T47D (cell line): ENCODE measurements around the gene SMARCB1.

ENCODE experiments used
- DNase-seq, 2 experiments: peaks; one replicate each; pipeline versions ENCODE4 v3.0.0 to v3.0.0-alpha.2; 2011 to 2012; ENCODE audit warnings: low read depth in 1 of 2, low spot score in 1 of 2
- JUND ChIP-seq: IDR thresholded peaks from 2 replicates; pipeline ENCODE4 v1.6.1; 2012; ENCODE audit warnings: low read depth
- in situ Hi-C: cut with HindIII; loops from 2 replicates; pipeline ENCODE4 v1.10.0; 2016; ENCODE audit warnings: low sequenced_read_pairs, low pct_unique_long_range_greater_than_20kb

The SMARCB1 gene

DNA sequence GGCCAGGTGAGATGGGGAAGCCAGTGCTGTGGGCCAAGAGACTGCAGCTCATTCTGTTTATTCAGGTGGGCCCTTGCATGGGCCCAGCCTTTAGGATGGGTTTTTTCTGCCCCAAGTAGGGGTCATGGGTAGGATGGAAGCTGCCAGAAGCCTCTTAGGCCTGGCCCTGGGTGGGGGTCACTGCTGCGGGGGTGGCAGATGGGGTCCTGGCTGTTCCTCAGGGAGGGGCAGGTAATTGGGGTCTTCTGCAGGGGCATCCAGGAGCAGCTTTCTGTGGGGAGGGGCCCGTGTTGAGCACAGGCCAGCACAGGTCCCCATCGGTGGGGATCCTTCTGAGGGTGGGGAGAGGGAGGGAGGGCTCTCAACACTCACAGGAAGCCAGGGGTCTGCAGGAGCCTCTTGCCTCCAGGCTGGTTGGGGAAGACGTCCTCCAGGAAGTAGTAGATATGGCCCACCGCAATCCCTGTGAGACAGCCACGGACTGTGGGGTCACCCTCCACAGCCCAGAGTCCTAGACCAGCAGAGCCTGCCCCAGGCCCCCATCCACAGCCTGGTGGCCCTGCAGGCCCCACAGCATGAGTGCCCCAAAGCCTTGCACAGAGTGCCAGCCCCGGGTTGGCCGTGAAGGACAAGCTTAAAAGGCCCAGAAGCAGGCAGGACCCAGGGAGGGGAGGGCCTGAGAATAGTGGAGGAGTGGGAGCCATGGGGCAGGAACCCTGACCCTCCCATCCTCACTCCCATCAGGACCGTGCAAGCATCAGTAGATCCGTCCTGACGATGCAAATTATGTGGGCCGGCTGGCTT is 50.1 kb downstream of the SMARCB1 start:
- no peak for DNase-seq
- in situ Hi-C loops, result no loop called here
- TF ChIP-seq JUND, result no peak

DNA sequence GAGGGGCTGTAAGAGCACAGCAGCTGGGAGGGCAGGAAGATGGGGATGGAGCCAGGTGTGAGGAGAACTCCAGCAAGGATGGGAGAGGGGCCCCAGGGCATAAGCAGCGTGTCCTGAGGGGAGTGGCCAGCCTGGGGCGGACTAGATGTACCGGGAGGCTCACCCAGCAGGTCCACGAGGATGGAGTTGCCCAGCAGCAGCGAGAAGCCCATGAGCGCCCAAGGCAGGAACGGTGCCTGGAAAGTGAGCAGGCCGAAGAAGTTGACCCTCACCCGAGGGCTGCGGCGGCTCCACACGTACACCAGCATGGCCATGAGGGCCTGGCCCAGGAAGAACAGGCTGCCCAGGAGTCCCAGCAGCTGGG is 50.7 kb downstream of the SMARCB1 start:
- in situ Hi-C loops, result no loop called here
- TF ChIP-seq JUND, result no peak
- no peak for DNase-seq

DNA sequence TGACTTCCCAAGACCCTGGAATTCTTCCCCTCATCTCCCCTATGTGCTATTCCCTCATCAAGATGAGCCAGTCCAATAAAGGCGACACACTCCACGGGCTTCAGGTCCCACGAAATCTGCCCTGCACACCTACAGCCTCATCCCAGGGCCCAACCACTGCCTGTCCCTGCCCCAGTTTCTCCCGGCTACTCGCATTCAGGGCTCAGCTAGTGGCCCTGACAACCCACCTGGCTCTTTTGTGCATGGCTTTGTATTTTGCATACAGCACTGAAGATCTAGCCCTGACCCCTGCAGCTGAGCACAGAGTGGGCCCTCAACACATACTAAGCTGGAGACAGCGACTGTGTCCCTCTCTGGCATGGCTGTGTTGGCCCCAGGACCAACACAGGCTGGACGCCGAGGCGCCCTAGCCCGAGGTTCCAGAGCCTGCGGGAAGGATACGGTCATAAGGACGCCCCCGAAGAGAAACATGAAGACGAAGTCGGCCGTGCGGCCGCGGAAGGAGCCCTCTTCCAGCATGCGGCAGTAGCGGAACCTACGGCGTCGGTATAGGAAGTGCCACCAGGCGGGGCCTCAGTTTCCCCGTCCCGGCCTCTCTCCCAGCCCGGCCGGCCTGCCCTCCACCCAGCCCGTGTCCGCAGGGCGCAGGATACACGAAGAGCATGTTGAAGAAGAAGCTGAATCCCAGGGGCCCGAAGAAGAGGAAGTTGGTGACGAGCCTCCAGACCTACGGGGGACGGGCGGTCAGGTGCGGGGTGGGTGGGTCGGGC is 51.3 kb downstream of the SMARCB1 start:
- in situ Hi-C loops, result no loop called here
- no peak for TF ChIP-seq JUND
- DNase-seq, result no peak

DNA sequence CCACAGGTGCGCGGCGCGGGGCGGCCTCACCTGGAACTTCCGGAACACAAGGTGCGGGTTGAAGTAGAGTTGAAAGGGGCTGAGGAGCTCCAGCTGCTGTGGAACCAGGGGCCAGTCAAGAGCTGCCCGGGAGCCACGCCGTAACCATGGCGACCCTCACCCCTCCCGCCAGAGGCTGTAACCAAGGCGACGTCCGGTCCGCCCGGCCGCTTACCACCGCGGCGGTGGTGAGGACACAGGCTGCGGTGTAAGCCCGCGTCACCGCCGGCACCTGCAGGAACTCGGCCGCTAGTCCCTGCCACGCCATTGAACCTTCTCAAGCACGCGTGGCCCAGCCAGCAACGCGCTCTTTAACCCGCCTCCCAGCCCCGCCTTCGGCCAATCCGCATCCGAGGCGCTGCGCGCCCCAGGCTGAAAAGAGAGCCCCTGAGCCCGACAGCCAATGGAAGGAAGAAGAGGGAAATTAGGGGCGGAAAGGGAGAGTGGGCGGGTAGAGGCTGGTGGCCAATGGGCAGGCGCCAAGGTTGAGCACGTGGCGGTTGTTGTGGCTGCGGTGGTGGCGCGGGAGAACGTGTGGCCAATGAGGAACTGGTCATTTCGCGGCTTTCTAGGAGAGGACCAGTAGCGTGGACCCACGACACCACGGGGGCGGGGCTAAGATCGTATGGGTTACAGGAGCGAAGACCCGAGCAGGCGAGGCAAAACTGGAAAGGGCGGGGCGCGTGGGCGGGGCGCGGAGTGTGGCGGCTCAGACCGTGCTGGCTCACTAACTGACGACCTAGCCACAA is 52.1 kb downstream of the SMARCB1 start, which contains the start of gene DERL3:
Gene DERL3, minus strand, starts transcription at position 326 of the 788 bp plus-strand sequence. Its CDS starts 19 bp downstream, at position 307.
- in situ Hi-C loops, result no loop called here
- TF ChIP-seq JUND, result no peak
- DNase-seq, result peak; percentile 79 to 96

DNA sequence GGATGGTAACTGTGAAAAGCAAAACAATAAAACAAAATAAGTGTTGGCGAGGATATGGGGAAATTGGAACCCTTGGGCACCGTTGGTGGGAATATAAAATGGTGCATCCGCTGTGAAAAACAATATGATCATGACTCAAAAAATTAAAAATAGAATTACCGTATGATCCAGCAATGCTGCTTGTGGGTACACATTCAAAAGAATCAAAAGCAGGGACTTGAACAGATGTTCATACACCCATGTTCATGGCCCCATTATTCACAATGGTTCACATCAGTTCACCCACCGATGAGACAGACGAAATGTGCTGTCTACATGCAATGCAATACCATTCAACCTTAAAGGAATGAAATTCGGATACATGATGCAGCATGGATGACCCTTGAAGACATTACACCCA is 53.3 kb downstream of the SMARCB1 start:
- in situ Hi-C loops, result no loop called here
- no peak for DNase-seq
- no peak for TF ChIP-seq JUND

DNA sequence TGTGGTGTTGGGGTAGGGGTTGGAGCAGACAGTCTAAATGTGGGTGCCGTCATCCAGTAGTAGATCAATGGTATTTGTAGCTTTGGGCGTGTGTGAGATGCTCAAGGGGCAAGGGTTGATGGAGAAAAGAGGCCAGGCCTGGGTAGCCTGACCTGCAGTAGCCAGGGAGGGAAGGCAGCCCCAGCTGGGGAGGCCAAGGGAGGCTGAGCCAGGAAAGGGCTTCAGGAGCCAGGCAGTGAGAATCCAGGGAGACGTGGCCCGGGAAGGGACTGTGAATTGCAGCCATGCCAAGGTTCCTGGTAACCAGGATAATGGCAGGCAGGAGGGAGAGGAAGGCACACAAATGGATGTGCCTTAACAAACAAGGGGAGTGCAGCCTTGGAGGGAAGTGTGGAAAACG is 54.5 kb downstream of the SMARCB1 start:
- TF ChIP-seq JUND, result no peak

DNA sequence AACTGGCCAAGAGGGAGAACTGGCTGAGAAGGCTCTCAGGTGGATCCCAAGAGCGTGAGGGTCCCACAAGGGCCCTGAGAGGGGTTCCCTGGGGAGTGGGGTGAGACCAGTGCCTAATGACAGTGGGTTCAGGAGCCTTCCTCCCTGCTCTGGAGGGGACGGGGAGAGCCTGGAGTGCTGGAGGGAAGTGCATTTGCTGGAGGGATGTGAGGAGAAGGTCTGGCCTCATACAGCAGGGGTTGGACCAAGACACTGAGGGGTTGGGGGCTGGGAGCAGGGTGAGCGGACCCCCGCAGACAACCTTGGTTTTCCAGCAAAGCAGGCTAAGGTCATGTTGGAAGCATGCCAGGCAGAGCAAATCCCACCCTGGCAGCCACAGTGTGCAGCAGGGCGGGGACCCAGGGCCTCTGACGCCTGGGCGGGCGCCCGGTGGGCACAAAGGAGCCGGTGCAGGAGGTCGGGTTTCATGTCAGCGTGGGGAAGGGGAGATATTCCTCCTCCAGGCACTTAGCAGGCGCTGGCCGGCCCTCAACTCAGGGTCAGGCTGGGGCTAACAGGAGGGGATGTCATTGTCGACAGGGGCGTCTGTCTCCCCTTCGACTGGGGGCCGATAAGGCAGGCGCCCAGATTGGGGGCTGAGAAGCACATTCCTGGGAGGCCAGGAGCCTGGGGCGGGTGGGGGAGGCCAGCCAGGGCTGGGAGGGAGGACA is 55.1 kb downstream of the SMARCB1 start:
- in situ Hi-C loops, result no loop called here
- DNase-seq, result no peak
- no peak for TF ChIP-seq JUND

More for the DNA sequence above, 54.5 kb downstream of the SMARCB1 start:
- in situ Hi-C loops, result no loop called here
- DNase-seq, result no peak

DNA sequence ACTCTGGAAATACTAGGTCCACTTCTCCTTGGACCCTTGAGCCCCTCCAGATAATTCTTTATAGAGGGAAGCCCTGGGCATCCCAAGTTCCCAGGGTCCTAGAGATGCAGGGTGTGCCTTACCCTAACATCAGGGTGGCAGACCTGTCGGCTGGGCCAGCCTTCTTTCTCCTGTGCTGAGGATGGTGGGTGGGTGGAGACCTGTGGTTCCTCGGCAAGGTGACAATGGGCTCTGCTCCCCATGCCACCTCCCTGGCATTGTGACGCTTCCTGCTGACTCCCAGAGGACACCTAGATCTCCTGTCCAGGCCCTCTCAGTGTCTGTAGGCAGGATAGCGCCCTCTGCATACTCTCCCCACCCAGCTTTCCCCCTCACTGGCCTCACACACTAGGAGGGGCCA is 55.8 kb downstream of the SMARCB1 start:
- in situ Hi-C loops, result no loop called here
- no peak for TF ChIP-seq JUND
- no peak for DNase-seq

DNA sequence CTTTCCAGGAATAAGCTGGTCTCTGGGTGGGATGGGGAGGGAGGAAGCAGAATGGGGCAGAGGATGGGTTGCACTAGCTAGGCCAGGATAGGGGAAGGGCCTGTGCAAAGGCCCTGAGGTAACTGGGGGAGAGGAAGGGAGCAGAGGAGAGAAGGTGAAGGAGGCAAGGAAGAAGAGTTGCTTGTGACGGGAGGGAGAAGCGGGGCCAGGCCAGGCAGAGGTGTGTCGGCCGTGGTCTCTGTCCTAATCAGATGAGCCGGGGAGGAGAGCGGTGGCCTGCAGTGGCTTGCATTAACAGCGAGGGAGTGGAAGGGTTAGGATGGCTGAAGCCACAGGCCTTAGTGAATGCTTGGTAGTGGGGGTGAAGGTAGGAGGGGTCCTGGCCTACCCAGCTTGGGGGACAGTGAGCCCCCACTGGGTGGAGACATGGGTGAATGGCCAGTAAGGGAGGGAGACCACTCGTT is 58.0 kb downstream of the SMARCB1 start:
- no peak for DNase-seq
- TF ChIP-seq JUND, result no peak
- in situ Hi-C loops, result no loop called here

DNA sequence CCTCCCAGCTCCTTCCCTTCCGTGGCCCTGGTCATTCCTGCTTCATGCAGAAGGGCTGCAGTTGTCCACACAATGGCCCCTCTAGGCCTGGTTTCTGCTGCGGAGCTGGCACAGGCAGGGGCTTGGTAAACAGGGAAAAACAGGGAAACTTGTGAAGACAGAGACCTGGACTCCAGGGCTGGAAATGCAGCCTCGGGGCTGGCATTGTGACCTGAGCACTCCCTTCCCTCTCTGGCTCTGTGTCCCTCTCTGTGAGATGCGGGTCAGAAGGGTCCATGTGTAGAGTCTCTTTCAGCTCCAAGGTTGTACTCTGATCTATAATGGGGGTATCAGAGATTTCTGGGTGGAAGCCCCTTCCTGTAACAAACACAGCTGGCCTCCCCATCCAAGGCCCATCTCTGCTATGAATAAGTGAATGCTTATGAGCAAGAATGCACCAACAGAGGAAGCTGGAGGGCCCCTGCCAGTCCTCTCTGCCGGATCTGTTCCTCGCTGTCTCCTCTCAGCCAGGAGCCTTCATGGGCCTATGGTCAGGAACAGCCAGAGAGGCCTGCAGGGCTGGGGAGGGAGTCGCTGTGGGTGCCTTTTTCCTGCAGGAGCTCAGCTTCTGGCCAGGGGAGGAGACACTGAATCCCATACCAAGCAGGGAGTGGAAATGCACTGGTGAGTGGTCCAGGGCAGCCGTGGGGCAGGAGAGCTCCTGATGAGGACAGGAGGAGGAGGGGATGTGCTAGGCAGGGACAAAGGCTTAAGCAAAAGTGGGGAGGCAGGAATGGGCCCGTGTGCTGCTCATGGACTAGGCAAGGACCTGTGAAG is 58.7 kb downstream of the SMARCB1 start:
- no peak for DNase-seq
- no peak for TF ChIP-seq JUND
- in situ Hi-C loops, result no loop called here

DNA sequence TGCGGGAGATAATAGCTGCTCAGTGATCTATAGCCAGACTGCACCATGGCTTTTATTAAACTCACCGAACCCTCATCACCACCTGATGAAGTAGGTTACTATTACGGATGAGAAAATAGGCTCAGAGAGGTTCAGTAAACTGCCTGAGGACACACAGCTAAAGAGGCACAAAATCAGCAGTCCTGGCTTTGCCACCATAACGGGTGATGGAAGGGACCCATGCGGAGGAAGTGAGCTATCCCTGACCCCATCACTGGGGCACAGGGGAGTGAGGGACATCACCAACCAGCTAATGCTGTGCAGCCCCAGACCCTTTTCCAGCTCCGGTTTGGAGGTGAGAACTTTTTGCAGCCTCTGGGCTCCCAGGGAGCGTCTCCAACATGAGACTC is 59.3 kb downstream of the SMARCB1 start:
- no peak for TF ChIP-seq JUND
- in situ Hi-C loops, result no loop called here
- no peak for DNase-seq
